Stimulated activated CD4-positive, alpha-beta T cell treated with anti-CD3 and anti-CD28 coated beads, Interleukin-1b, Interleukin-23, amount 100 ng/mL, for 24 hours (primary cell): ENCODE measurements around the gene PRDM16.

Experiments used
- DNase-seq, 4 experiments: peaks; one replicate each; pipeline ENCODE4 v3.0.0-alpha.2; 2020; ENCODE audit warnings: low read depth in 4 of 4, low spot score in 1 of 4

The PRDM16 gene

GRCh38 chr1:3349161-3349967 lies 280.4 kb downstream of the PRDM16 start:
- no peak for DNase-seq

DNA sequence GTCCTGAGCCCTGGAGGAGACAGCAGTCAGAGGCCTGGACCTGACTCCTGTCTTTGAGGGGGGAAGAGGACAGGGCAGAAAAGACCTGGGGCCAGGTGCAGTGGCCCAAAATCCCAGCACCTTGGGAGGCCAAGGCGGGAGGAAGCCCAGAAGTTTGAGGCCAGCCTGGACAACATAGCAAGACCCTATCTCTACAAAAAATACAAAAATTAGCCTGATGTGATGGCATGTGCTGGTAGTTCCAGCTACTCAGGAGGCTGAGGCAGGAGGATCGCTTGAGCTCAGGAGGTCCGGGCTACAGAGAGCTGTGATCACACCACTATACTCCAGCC lies 280.9 kb downstream of the PRDM16 start:
- no peak for DNase-seq

GRCh38 chr1:3350506-3351261 lies 281.7 kb downstream of the PRDM16 start:
- DNase-seq = no peak

- no peak for DNase-seq
Observed at GRCh38 chr1:3351449-3352298, 282.7 kb downstream of the PRDM16 start.

DNA sequence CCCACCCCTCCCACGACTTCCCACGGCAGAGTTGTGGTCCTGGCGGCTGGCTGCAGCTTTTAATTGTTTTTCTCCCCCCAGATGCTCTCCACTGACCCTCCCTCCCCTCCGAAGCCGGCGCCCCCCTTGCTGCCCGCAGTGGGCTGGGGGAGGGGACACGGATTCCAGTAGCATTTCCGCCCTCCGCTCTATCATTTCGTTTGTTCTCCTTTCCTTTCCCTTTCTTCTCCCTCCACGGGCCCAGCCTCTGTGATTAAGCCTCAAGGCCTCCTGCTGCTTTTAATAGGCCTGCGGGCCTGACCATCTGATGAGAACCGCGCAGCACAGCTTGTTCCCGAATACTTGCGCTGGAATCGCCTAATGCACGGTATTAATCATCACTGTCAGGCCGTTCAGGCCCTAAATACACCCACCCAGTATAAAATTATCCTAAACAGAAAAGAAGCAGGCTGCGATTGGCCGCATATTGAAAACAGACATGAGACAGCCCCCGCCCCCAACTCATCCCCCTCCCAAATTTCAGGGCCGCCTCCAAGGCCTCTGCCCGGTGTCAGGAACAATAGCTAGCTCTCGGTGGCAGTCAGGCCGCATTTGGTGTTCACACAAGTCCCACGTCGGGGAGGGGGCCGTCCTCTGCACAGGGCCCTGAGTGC lies 283.4 kb downstream of the PRDM16 start:
- no peak for DNase-seq

DNA sequence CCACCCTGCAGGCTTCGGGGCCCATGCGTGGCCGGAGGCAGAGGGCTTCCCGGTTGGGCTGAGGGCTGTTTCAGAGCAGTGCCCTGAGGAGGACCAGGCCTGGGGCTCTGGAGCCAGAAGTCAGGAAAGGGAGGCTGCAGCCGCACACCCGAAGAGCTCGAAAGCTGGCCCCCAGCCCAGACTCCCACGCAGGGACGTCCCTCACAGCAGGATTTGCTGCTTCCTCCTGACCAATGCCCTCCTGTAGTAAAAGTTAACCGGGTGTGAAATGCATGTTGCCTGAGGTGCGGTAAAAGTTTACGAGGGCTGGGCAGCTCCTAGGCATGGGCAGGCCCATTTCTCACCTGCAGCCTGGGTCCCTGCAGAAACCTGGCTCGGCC lies 283.9 kb downstream of the PRDM16 start:
- no peak for DNase-seq

- DNase-seq = no peak
Observed at GRCh38 chr1:3353876-3354275, 284.9 kb downstream of the PRDM16 start.

- no peak for DNase-seq
Observed at GRCh38 chr1:3355089-3355488, 286.1 kb downstream of the PRDM16 start.

DNA sequence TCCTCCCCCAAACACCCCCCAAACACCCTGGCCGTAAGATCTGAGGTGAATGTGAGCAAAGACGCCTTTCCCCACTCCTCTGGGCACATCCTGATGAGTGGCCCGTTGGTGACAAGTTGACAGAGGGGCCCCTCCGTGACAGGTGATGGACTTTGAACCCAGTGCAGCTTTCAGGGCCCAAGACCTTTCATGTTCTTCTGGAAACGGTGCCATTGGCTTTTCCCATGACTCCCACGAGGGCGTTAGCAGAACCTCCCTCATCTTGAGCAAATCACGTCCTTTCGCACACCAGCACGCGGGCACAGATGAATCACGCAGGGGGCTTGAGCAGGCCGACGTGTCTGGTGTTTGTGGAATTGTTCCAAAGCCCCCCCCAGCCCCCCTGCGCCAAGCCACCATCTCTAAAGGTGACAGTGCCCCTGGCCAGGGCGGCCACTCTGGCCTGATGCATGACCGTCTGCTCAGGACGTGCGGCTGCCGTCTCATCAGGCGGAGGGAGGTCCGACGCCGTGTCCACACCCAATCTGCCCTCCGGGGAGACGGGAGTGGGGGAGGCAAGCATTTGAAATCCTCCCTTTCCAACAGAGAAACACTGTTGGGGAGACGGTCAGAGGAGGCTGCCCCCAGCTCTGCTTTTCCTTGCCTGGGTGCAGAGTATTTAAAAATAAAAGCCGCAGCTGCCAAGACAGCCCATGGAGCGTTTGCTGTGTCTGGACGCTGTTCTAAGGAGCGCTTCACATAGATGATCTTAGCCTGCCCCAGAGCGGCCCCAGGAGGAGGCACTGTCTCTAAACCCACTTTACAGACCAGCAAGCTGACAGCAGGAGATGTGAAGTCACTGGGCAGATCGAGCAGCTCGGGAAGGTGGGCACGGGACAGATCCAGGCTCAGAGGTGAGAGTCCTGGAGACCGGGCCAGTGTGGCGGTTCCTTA lies 287.2 kb downstream of the PRDM16 start:
- no peak for DNase-seq

- DNase-seq = no peak
Observed at GRCh38 chr1:3356827-3357460, 287.9 kb downstream of the PRDM16 start.

- no peak for DNase-seq
Observed at GRCh38 chr1:3357526-3358297, 288.7 kb downstream of the PRDM16 start.

GRCh38 chr1:3359351-3359750 lies 290.3 kb downstream of the PRDM16 start:
- DNase-seq = no peak

- no peak for DNase-seq
Observed at GRCh38 chr1:3359756-3360440, 290.9 kb downstream of the PRDM16 start.

DNA sequence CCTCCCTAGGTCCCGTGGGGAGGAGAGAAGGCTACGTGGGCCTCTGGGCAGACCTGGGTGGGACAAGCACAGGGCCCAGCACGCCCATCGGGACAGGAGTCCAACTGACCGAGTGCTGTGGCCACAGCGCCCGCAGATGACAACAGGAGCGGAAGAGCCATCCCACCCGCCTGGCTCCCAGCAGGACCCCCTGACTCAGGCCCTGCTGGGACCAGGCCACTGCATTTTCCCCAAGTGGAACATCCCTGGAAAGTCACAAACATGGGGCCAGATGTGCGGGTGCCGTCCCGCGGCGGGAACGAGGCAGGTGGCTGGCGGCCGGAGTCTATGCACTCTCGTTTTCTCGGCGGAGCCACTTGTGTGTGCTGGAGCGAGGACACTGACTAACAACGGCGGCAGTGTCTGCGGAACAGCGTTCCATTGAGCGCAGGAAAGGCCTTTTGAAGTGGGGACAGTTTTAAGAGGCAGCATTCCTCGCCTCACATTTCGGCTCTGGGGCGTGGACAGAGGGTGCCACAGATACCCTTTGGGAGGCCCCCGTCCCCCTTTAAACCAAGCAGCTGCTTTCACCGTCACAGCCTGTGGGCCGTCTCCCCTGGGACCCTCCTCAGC lies 291.7 kb downstream of the PRDM16 start:
- no peak for DNase-seq

DNA sequence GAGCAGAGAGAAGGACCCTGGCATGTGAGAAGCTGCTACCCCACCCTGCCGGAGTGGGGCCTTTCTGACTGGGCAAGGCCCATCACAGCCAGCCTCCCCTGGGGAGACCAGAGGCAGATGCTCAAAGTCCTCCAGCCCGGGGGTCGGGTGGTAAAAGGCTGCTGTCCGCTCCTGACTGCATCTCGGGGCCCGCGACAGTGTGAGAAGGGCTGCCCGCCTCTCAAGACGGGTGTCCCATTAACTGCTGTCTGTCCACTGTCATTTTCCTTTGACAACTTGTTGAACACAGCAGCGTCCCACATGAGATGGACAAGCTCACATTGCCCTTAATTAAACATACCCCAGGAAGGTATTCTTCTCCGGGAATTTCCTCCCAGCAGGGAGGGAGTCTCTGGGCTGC lies 294.0 kb downstream of the PRDM16 start:
- DNase-seq = no peak

GRCh38 chr1:3363756-3364155 lies 294.8 kb downstream of the PRDM16 start:
- DNase-seq = no peak

DNA sequence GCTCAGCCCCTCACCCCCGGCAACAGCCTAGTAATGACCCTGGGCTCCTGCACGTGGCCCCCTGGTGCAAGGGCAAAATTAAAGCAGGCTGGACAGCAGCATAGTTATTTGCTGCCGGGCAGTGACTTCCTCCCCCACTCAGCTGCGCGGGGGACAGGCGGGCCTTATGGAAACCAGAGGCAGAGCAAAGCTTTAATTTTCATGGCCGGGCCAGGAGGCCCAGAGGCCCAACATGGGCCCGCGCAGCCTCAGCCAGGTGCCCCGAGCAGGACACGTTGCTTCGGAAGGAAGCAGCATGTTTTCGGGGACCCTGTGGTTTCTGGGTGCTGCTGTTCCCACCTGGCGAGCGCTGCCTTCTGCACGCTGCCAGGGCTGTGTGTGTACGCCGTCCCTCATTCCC lies 295.5 kb downstream of the PRDM16 start:
- no peak for DNase-seq

GRCh38 chr1:3364983-3365382 lies 296.0 kb downstream of the PRDM16 start:
- DNase-seq = no peak
